CD4-positive, alpha-beta T cell (primary cell): Measurements from ENCODE around the gene AK8. TPM values are rescaled to one million over a fixed set of nuclear protein-coding genes. Genes with fewer than 3 reads are reported as not detected.

ENCODE experiments used
- ATAC-seq: fragments of 200-7000 bp; cut with Tn5 transposase; one replicate; pipeline ENCODE4 v1.10.0; 2022; ENCODE audit warnings: mild to moderate bottlenecking; ENCODE audit not compliant: poor library complexity
- CTCF ChIA-PET: fragments of 350-600 bp; sonication (Branson Sonifier 250); formaldehyde crosslinking; loops from one replicate; lab custom pipeline; 2021; ENCODE audit warnings: antibody characterized with exemption, inconsistent platforms; lab: Charles Lee
- POLR2A ChIA-PET: fragments of 350-600 bp; sonication (Branson Sonifier 250); formaldehyde crosslinking; loops from one replicate; lab custom pipeline; 2021; ENCODE audit warnings: antibody characterized with exemption, inconsistent platforms; lab: Charles Lee
- DNase-seq, 14 experiments: peaks; one replicate each; pipeline ENCODE4 v3.0.0-alpha.2; 2013 to 2020; ENCODE audit warnings: mixed read lengths in 2 of 14
- H3K27ac ChIP-seq, 2 donors: one replicate each; pipeline versions ENCODE4 v1.5.1 to v1.7.0; 2013; ENCODE audit warnings: low read length in 2 of 2, low read depth in 1 of 2, mild to moderate bottlenecking in 1 of 2
- H3K27me3 ChIP-seq, 2 experiments: 1 replicate in 1 of 2; 2 replicates in 1 of 2; pipeline versions ENCODE4 v1.6.1 to v1.7.0; 2013; ENCODE audit warnings: low read length in 2 of 2, control low read depth in 1 of 2, mild to moderate bottlenecking in 1 of 2, moderate library complexity in 1 of 2; ENCODE audit not compliant: insufficient read depth in 2 of 2, control insufficient read depth in 1 of 2
- H3K36me3 ChIP-seq: one replicate; pipeline ENCODE4 v1.6.1; 2013; ENCODE audit warnings: low read length, control low read depth; ENCODE audit not compliant: insufficient read depth
- H3K4me1 ChIP-seq: one replicate; pipeline ENCODE4 v1.6.1; 2013; ENCODE audit warnings: low read length, control low read depth; ENCODE audit not compliant: insufficient read depth
- H3K4me3 ChIP-seq: one replicate; pipeline ENCODE4 v1.5.1; 2013; ENCODE audit warnings: mild to moderate bottlenecking, low read length, moderate library complexity
- H3K9me3 ChIP-seq, 2 experiments: 1 replicate in 1 of 2; 2 replicates in 1 of 2; pipeline versions ENCODE4 v1.6.1 to v1.7.0; 2013; ENCODE audit warnings: low read length in 2 of 2, mild to moderate bottlenecking in 2 of 2, control low read depth in 1 of 2, moderate library complexity in 1 of 2; ENCODE audit not compliant: control insufficient read depth in 1 of 2, insufficient read depth in 1 of 2
- H3K27ac Mint-ChIP-seq: one replicate; pipeline ENCODE4 v1.8.0; 2020; ENCODE audit warnings: mixed read lengths
- H3K27me3 Mint-ChIP-seq: one replicate; pipeline ENCODE4 v1.8.0; 2021; ENCODE audit warnings: mixed read lengths
- H3K36me3 Mint-ChIP-seq: one replicate; pipeline ENCODE4 v1.8.0; 2021; ENCODE audit warnings: low read depth, mixed read lengths
- H3K4me1 Mint-ChIP-seq: one replicate; pipeline ENCODE4 v1.8.0; 2021; ENCODE audit warnings: low read depth, mixed read lengths
- H3K4me3 Mint-ChIP-seq: one replicate; pipeline ENCODE4 v1.8.0; 2020; ENCODE audit warnings: mild to moderate bottlenecking, mixed read lengths
- H3K9me3 Mint-ChIP-seq: one replicate; pipeline ENCODE4 v1.8.0; 2020; ENCODE audit warnings: mixed read lengths
- intact Hi-C, 2 experiments: fragments of 100-400 bp; cut with DNase I in 1 of 2; cut with micrococcal nuclease in 1 of 2; formaldehyde crosslinking; loops; one replicate each; pipeline versions ENCODE4 v1.15.1 to v1.9.0; 2023 to 2025; cut with DNase I, micrococcal nuclease
- total RNA-seq, 174 experiments: library from RNA in 2 of 174; stranded (reverse) in 2 of 174; gene quantifications; one replicate each; pipeline ENCODE4 v1.2.3 and lab custom pipeline; 2021 to 2026
- TF ChIP-seq, protein P1 (sequence below): fragments of 200-600 bp; IDR thresholded peaks from one replicate; pipeline ENCODE4 v1.8.0; 2022; ENCODE audit warnings: antibody characterized with exemption, mild to moderate bottlenecking

The AK8 gene
- total RNA-seq, 2 experiments from 2014 or later, result not detected

DNA sequence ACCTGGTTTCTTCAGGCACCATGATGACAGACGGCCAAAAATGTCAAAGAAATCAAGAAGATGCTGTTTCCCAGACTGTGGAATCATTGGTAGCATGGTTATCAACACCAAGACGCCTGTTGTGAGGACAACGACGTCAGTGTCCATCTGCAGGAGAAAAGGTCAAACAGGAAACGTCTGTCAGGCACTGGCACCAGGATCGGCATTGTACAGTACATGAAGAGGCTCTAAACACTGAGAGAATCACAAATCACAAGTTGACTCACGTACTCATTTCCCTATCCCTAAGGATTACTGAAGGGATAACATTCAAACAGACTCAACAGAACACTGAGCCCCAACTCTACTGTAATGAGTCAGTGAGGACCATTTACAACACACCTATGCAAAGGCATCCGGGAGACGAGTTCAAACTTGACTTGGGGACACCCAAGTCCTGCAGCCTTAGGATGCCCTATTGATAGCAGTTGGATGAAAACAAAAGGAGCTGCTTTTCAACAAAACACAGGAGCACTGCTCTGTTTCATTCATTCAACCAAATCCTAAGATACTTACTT is 45.3 kb upstream of the AK8 start:
- Mint-ChIP-seq H3K9me3 (no peaks in the 10 kb centered on the region), H3K27me3 (no peaks in the 10 kb centered on the region), H3K27ac (no peak overlapping the region), H3K4me3 (no peak overlapping the region), H3K36me3 (peaks cover 95% of the 10 kb centered on the region), H3K4me1 (no peaks in the 10 kb centered on the region)
- peaks cover 91% of the 10 kb centered on the region for H3K36me3 ChIP-seq
- no peaks in the 10 kb centered on the region for H3K9me3 ChIP-seq
- CTCF ChIA-PET, result interaction anchor here (0.9 to 1.1 kb wide), 2 partner anchors 11 to 98 kb away, joined by 3 read pairs; no protein-coding TSS in a partner anchor
- POLR2A ChIA-PET, result no interaction called here
- no peaks in the 10 kb centered on the region for H3K27me3 ChIP-seq
- TF ChIP-seq, protein P1, sequence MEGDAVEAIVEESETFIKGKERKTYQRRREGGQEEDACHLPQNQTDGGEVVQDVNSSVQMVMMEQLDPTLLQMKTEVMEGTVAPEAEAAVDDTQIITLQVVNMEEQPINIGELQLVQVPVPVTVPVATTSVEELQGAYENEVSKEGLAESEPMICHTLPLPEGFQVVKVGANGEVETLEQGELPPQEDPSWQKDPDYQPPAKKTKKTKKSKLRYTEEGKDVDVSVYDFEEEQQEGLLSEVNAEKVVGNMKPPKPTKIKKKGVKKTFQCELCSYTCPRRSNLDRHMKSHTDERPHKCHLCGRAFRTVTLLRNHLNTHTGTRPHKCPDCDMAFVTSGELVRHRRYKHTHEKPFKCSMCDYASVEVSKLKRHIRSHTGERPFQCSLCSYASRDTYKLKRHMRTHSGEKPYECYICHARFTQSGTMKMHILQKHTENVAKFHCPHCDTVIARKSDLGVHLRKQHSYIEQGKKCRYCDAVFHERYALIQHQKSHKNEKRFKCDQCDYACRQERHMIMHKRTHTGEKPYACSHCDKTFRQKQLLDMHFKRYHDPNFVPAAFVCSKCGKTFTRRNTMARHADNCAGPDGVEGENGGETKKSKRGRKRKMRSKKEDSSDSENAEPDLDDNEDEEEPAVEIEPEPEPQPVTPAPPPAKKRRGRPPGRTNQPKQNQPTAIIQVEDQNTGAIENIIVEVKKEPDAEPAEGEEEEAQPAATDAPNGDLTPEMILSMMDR, result no peak
- DNase-seq (no peak), ATAC-seq (no peak)
- H3K4me3 ChIP-seq, result no peak overlapping the region
- no peaks in the 10 kb centered on the region for H3K4me1 ChIP-seq
- intact Hi-C loops, result loop anchor here in 1 of 2 experiments (5.0 kb wide), 1 partner anchor 49 kb away; no protein-coding TSS in a partner anchor
- no peak overlapping the region for H3K27ac ChIP-seq

DNA sequence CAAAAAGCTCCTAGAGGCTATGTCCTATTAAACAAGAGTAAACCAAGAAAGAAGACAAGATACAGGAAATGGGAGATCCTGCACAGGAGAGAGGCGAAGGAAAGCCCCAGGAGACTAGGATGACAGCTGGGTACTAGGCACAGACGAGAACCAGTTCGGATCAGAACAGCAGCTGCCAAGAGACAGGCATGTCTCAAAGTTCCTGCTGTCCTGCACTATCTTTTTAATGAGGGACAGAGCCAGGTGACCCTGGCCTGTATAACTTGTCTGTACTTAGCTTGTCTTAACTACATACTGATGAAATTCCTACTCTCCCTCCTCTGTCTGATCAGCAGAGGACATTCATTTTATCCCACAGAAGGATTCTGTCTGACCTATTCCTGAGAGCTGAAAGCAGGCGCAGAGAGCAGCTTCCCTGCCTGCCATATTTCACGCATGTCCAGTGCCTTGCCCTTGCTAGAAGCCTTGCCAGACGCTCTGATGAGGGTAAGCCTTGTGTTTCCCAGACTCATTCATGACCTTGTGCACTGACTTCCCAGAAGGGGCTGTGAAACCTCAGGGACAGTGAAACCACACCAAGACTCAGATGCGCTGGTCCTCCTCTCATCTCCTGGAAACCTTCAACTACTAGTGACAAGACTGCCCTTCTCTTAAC is 41.7 kb upstream of the AK8 start:
- no peaks in the 10 kb centered on the region for H3K27me3 ChIP-seq
- no peaks in the 10 kb centered on the region for H3K9me3 ChIP-seq
- Mint-ChIP-seq H3K27ac (no peak overlapping the region), H3K27me3 (no peaks in the 10 kb centered on the region), H3K9me3 (no peaks in the 10 kb centered on the region), H3K4me3 (no peak overlapping the region), H3K36me3 (peaks cover 98% of the 10 kb centered on the region), H3K4me1 (no peaks in the 10 kb centered on the region)
- intact Hi-C loops, result loop anchor here in 1 of 2 experiments (5.0 kb wide), 1 partner anchor 53 kb away; no protein-coding TSS in a partner anchor
- H3K4me3 ChIP-seq, result no peak overlapping the region
- ChIA-PET POLR2A (no interaction called here), CTCF (interaction anchor here (1.6 kb wide), 1 partner anchor 18 kb away, joined by 6 read pairs; no protein-coding TSS in a partner anchor)
- peaks cover 85% of the 10 kb centered on the region for H3K36me3 ChIP-seq
- TF ChIP-seq, protein P1, result no peak
- H3K27ac ChIP-seq, result no peak overlapping the region
- ATAC-seq (no peak), DNase-seq (no peak)
- H3K4me1 ChIP-seq, result no peaks in the 10 kb centered on the region

DNA sequence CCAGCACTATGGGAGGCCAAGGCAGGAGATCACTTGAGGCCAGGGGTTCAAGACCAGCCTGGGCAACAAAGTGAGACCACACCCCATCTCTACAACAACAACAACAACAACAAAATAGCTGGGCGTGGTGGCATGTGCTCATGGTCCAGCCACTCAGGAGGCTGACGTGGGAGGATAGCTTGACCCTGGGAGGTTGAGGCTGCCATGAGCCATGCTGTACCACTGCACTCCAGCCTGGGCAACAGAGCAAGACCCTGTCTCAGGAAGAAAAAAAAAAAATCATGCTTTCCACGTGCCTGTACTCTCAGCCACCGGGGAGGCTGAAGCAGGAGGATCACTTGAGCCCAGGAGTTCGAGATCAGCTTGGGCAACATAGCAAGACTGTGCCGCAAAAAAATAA is 36.8 kb upstream of the AK8 start:
- ATAC-seq (no peak), DNase-seq (no peak)
- H3K27me3 ChIP-seq, result no peaks in the 10 kb centered on the region
- no peaks in the 10 kb centered on the region for H3K9me3 Mint-ChIP-seq
- no peak overlapping the region for H3K27ac ChIP-seq
- H3K4me1 Mint-ChIP-seq, result no peaks in the 10 kb centered on the region
- no peaks in the 10 kb centered on the region for H3K4me1 ChIP-seq
- H3K9me3 ChIP-seq, result no peaks in the 10 kb centered on the region
- peaks cover 84% of the 10 kb centered on the region for H3K36me3 Mint-ChIP-seq
- ChIA-PET CTCF (interaction anchor here (0.6 kb wide), 1 partner anchor 15 kb away, joined by 3 read pairs; no protein-coding TSS in a partner anchor), POLR2A (no interaction called here)
- intact Hi-C loops, result no loop called here
- peaks cover 66% of the 10 kb centered on the region for H3K36me3 ChIP-seq
- no peak overlapping the region for H3K4me3 ChIP-seq
- no peak overlapping the region for H3K27ac Mint-ChIP-seq
- TF ChIP-seq, protein P1, result no peak
- H3K4me3 Mint-ChIP-seq, result no peak overlapping the region
- no peaks in the 10 kb centered on the region for H3K27me3 Mint-ChIP-seq
